NOMO-1 treated with dmso at 0.1 percent for 144 hours (cell line): ENCODE data around the gene VCAN.

Experiments
- DNase-seq: peaks from one replicate; lab custom pipeline; 2025; ENCODE audit not compliant: unreplicated experiment; lab: John Stamatoyannopoulos, UW

VCAN gene

DNA sequence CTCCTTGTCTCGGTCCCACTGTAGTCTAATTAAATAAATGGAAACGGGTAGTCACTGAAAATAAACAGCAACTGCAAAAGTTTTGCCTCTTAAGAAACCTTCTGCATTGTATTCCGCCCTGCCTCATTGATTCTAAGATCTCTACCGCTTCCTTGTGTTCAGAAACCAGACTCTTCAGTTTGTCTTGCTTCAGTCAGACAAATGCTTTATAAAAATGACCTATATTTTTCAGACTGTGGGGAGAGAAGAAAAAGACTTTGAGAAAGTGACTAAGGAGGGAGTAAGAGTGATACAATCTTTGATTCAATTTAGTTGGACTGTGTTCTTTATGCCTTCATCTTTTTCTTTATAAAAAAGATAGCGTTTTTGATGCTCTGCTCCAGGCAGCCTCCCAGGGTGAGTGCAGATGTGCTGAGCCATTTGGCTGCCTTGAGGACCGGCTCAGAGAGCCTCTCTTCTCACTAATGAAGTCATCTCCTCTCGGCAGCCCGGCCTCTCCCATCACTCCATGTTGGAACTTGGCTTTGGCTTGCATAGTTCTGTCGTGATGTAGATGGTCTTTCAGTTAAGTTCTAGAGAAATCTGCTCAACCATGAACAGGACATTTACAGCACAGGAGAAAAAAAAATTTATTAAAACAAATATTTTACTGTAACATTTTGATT, 4.0 kb upstream of the VCAN start:
- DNase-seq, result no peak

- no peak for DNase-seq
Observed at GRCh38 chr5:83469075-83469474, 2.5 kb upstream of the VCAN start.

DNA sequence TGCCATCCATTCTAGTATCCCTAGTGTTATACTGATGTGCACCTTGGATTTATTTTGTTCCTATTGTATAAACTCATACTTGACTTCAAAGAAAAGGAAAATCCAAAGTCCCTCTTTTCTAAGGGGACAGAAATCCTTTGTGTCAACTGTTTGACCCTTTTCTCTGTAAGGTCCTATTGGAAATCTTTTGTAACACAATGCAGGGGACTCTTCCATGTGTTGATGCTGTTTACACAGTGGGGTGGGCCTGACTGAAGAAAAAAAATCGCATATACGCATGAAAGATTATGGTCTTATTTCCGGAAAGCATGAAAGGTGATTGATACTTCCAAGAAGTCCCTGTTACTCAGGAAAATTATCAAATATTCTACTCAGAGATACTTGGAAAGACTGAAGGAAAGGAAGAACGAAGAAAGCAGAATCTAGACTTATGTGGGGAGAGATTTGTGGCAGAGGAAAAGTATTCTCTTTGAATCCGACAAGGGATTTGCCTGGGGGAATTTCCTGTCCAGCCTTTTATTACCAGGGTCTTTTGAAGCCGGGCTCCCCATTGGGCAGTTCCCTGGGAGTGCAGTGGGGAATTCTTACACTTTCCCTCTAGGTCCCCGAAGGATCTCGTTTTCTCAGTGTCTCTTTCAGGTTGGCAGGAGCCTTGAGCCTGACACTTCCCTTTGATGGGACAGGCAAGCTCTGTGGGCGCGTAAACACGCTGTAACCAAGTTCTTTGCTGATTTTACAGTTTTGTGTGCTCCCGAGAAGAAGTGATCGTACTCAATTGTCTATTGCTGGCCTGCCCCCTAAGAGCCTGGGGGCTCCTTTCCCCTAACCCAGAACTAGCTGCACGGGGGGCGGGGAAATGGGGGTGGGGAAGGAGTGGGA, 779 bp upstream of the VCAN start:
- peak; percentile 62 for DNase-seq

DNA sequence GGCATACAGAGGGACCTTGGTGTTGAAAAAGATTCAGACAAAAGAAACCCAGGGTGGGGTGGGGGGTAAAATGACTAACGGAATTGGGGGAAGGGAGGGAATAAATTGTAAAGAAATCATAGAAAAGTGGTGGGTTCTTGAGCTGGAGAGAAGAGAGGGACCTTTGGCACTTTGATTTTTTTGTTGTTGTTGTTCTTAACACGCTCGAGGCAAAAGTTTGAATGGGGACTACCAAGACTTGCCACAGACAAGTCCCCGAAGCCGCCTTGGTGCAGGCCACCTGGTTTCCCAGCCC, 616 bp downstream of the VCAN start:
- no peak for DNase-seq

DNA sequence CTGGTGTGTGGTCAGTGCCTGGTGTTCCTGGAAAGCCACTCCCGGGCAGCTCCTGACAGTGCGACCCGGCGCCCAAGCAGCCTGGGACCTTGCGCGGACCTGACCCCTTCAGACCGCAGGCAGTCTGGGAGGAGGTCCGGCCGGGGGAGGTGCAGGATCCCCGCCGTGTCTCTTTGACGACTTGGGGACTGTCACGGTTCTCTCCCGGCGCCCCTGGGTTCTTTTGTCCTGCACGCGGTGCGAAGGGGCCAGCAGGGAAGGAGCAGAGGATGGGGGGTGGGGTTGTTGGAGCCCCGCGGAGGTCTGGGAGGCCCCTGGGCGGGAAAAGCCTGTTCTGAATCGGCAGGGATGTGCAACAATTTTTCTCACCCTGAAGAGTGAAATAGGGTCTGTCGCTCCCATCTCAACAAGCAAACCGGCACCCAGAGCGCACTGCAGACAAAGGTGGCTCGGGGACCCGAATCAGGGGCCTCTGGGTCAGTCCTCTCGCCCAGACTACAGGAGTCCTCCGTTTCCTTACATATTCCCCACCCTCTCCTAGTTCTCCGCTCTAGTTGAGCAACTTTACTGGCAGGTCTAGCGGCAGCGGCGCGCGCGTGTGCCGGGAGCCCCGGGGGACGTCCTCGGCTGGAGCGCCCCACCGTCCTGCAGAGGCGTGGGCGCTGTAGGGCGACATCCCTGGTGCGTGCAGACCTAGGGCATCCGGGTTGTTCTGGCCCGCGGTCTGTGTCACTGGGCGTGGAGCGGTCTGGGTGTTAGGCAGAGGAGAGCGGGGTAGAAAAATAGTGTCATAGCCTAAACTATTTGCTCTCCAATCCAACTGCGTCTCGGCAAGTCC, 1.2 kb downstream of the VCAN start:
- DNase-seq, result peak; percentile 29

DNA sequence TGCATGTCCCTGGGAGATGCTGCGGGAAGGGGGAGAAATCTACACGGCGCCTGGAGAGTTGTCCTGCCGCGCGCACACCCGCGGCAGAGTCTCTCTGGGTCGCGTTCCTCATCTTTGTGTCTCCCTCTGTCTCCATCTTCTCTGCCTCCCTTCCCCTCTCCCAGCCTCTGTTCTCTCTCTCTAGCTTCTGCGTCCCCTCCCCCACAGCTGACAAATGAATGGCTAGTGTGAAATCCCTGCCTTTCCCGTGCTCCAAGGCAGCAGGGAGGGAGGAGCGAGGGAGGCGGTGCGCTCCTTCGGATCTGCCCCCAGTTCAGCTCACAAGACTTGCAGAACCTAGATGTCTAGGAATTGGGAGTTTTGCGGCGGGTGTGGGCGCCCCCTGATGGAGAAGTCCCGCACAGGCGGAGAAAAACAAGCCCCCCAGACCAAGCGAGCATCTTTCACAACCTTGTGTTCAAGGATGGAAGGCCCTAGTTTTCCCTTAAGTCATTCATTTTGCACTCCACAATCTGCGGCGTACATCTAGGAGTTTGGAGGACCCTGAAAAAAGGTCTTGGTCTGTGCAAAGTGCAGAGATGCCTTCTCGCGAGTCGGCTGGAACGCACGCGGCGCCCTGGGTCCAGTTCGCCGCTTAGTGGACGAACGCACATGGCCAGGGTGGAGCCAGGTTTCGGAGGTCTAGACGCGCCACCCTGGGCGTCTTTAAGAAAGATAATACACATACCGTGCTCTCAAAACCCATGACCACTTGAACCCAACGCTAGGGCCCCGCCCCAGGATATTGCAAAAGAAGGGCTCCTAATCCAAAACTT, 2.0 kb downstream of the VCAN start:
- peak; percentile 87 for DNase-seq

DNA sequence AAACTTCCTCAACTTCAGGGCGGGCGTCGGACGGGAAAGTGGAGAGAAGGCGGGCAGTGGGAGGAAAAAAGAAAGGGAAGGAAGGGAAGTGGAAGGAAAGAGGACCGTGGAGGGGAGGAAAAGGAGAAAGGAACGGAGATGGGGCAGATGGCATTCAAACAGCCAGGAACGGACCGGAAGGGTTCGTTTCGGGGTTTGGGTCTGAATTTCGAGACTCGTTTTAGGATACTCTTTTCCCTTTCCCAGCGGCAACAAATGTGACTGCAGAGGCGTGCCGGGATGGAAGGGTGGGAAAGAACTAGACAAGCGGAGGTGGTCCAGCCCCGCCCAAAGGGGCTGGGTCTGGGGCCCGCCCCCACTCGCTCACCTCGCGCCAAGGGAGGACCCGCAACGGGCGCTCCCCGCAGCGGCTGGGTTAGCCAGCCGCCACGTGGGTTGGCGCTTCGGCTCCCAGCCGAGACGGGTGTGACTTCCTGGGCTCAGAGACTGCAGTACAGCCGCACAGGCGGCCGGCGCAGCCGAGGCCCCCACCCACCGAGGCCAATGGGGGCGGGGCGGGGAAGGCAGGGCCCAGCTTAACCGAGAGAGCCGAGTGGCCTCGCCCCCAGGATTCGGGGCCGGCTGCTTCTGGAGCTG, 2.7 kb downstream of the VCAN start:
- DNase-seq, result peak; percentile 52

GRCh38 chr5:83474991-83475390, 3.4 kb downstream of the VCAN start:
- DNase-seq, result no peak

- DNase-seq, result no peak
Observed at GRCh38 chr5:83475391-83475863, 3.9 kb downstream of the VCAN start.

DNA sequence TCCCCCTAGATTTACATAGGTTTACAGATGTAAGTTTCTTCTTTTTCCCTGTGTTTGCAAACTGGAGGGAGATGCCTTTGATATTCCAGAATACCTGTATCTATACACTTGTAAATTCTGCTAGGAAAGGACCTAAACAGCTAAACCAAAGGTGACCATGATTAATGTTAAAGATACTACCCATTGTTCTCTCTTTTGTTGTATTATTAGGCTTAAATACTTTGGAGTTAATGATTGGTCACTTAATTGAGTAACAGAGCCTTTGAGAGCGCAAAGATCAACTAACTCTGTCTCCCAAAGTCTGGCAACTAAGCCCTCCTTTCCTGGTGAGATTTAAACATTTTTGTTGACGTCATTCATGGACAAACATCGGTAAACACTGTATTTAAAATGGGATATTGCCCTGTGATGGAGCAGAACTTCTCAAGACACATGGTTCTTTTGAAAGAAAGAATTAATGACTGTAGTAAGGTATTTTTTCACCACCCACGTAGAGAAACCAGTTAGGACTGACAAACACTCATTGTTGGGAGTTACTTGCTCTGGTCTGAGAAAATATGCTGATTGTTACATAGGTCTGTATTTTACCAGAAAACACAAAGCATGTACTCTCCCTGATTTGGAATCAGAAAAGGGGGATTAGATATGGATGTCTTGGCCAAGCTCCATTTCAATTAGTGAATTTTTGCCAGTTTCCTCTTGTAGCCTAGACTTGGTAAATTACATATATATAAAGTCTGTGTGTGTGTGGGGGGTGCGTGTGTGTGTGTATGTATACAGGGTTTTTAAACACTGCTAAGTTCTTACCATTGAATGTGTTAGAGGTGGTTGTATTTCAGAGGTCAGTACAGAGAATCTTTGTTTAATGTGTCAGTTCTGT, 4.6 kb downstream of the VCAN start:
- no peak for DNase-seq

DNA sequence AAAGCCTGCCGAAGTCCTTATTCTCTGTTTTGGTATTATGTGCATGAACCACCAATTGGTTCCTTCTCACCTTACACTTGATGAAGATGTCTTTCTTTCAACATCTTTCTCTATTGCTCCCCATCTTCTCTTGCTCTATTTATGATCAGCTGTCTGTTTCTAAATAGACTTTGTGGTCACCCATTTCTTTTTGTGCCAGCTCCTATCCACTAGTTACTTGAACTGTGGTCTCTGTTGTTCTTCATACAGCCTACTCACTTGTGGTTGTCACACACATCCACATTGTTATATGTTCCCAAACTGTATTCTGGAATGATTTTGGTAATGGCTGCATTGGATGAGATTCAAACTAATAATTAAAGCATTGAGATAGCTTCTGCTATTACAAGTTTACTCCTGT, 11.4 kb downstream of the VCAN start:
- no peak for DNase-seq

DNA sequence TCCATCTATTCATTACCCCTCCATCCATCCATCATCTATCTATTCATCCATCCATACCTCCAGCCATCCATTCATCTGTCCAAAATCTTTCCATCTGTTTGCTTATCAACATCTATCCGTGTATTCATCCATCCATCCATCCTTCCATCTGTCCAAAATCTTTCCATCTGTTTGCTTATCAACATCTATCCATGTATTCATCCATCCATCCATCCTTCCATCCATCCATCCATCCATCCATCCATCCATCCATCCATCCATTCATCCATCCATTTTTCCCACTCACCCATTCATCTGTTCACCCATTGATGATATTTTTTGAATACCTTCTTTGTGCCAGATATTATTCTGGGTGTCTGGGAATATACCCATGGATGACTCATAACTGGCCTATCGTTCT, 12.8 kb downstream of the VCAN start:
- no peak for DNase-seq

GRCh38 chr5:83485842-83486241, 14.3 kb downstream of the VCAN start:
- no peak for DNase-seq

- DNase-seq, result no peak
Observed at GRCh38 chr5:83487155-83487554, 15.6 kb downstream of the VCAN start.

GRCh38 chr5:83488271-83488670, 16.7 kb downstream of the VCAN start:
- DNase-seq, result no peak

DNA sequence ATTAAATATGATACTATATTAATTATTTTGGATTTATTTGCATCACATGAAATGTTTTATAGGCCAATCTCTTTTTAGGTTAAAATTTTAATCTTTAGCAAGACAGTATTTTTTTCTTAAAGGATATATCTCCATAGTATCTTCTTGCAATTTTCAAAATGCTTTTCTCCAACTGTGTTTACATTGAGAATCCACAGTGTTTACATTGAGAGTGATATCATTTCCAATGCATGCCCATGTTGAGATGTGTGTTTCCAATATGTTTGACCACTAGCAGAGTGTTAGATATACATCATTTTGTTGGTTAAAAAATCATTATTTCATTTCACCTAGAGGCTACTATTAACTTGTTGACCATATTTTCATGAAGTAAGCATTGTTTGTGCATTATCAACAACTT, 17.3 kb downstream of the VCAN start:
- DNase-seq, result no peak

DNA sequence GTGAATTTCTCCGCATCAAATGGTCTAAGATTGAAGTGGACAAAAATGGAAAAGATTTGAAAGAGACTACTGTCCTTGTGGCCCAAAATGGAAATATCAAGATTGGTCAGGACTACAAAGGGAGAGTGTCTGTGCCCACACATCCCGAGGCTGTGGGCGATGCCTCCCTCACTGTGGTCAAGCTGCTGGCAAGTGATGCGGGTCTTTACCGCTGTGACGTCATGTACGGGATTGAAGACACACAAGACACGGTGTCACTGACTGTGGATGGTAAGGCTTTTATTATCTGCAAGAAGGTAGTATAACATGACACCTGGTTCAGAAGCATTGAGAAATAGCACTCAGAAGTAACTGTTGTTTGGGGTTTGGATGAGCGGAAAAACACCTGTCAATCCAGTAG, 18.7 kb downstream of the VCAN start:
- DNase-seq, result no peak

GRCh38 chr5:83492331-83492730, 20.8 kb downstream of the VCAN start:
- DNase-seq, result no peak

DNA sequence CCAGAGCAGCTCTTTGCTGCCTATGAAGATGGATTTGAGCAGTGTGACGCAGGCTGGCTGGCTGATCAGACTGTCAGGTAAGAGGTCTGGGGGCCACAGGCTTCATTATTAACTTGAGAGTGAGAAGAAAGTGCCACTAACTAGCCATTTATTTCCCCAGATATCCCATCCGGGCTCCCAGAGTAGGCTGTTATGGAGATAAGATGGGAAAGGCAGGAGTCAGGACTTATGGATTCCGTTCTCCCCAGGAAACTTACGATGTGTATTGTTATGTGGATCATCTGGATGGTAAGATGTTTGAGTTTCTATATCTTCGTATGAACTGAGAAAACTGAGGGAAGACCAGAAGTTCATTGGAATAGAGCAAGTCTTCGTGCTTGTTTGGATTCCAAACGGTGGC, 22.1 kb downstream of the VCAN start:
- DNase-seq, result no peak
